Stimulated activated naive B cell treated with anti-CD40 and anti-IgM and Interleukin-4, amounts not matched to agents 10 μg/mL and 1 μg/mL and 100 μg/mL, for 72 hours (primary cell): ENCODE measurements around the gene AP2B1.
"Not testable (repeated sequence)": the region's sequence is repeated elsewhere in the genome, so short reads cannot be mapped to it uniquely, and the experiment has no call there.

Experiments used
- ATAC-seq, 2 donors: fragments of 150-1000 bp; cut with Tn5 transposase; replicated peaks; 2 replicates each; pipeline ENCODE4 v1.10.0; 2021; ENCODE audit warnings: moderate library complexity in 1 of 2
- DNase-seq: peaks from one replicate; pipeline ENCODE4 v3.0.0; 2021
- H3K27ac Mint-ChIP-seq: one replicate; pipeline ENCODE4 v1.8.0; 2022; ENCODE audit warnings: mild to moderate bottlenecking, mixed read lengths
- H3K27me3 Mint-ChIP-seq, 2 donors: one replicate each; pipeline ENCODE4 v1.8.0; 2022; ENCODE audit warnings: mixed read lengths in 2 of 2
- H3K36me3 Mint-ChIP-seq, 2 donors: one replicate each; pipeline ENCODE4 v1.8.0; 2022; ENCODE audit warnings: mixed read lengths in 2 of 2, mild to moderate bottlenecking in 1 of 2
- H3K4me1 Mint-ChIP-seq, 2 donors: one replicate each; pipeline ENCODE4 v1.8.0; 2022; ENCODE audit warnings: mixed read lengths in 2 of 2, mild to moderate bottlenecking in 1 of 2
- H3K4me3 Mint-ChIP-seq, 2 donors: one replicate each; pipeline ENCODE4 v1.8.0; 2022; ENCODE audit warnings: mild to moderate bottlenecking in 2 of 2, mixed read lengths in 2 of 2, moderate library complexity in 1 of 2
- H3K9me3 Mint-ChIP-seq, 2 donors: one replicate each; pipeline ENCODE4 v1.8.0; 2022; ENCODE audit warnings: mixed read lengths in 2 of 2, mild to moderate bottlenecking in 1 of 2

The AP2B1 gene

DNA sequence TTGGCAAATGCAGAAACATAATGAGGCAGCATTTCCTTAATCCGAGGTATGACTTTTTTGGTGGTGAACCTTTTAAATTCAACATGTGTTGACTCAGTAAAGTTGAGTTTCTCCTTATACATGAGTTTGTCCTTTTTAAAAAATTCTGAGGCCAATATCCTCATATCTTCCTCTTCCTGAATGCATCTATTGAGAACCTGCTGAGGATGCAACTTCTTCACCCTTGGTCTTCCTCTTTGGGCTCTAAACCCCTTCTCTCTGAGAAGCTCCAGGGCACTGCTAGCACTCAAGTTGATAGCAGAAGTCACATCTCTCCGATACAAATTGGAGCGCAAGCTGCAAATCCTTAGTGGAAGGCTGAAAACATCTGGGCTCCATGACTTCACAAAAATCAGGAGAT is 29.8 kb upstream of the AP2B1 start:
- H3K4me3 Mint-ChIP-seq: no peak overlapping the region
- H3K27ac Mint-ChIP-seq: no peak overlapping the region
- no peaks in the 10 kb centered on the region for H3K9me3 Mint-ChIP-seq
- no peak for DNase-seq
- H3K36me3 Mint-ChIP-seq: no peaks in the 10 kb centered on the region
- peaks cover 5 to 12% of the 10 kb centered on the region in 2 donors for H3K4me1 Mint-ChIP-seq
- ATAC-seq: no peak
- peaks cover 27% of the 10 kb centered on the region in 2 donors for H3K27me3 Mint-ChIP-seq

DNA sequence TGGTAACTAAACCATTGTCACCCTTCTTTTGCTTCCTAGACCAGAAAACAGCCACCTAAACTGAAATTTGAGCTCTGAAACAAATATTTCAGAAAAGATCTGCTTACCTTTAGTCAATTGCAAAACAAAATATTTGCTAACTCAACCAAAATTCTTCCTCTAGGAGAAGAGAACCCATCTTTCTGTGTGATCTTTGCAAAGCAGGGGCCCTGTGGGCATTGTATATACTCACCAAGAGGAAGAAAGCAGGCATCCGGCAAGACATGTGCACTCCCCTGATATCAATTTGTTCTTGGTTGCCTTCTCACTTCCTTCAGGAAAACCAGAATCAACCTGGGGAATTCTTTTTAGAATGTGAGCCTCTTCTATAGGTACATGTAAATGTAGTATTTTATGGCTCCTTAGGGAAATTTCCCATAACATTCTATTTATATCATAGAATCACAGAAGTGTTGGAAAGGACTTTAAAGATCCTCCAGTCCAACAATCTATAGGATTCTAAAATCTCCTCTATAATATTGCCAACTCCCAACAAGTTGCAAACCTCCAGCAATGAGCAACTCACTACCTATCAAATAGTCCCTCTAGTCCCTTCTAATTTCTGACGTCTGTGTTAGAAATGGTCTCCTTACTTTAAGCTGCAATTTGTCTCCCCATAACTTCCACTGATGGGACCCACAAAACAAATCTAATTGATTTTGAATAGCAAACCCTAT is 27.5 kb upstream of the AP2B1 start:
- ATAC-seq (no peak), DNase-seq (no peak)
- Mint-ChIP-seq H3K4me3 (no peak overlapping the region), H3K27ac (no peak overlapping the region), H3K4me1 (peaks cover 5 to 12% of the 10 kb centered on the region in 2 donors), H3K36me3 (no peaks in the 10 kb centered on the region), H3K9me3 (no peaks in the 10 kb centered on the region), H3K27me3 (peaks cover 20 to 27% of the 10 kb centered on the region in 2 donors)

GRCh38 chr17:35560703-35561102 is 26.4 kb upstream of the AP2B1 start, which contains the start of gene SLFN14:
Gene SLFN14 (minus strand): TSS chr17:35560819. CDS start chr17:35558062, 2,757 bp downstream.
- Mint-ChIP-seq H3K36me3 (no peaks in the 10 kb centered on the region), H3K27ac (no peak within 1 kb of the TSS), H3K4me3 (no peak within 1 kb of the TSS), H3K27me3 (peaks cover 20 to 27% of the 10 kb centered on the region in 2 donors), H3K9me3 (no peaks in the 10 kb centered on the region), H3K4me1 (peaks cover 5 to 12% of the 10 kb centered on the region in 2 donors)
- ATAC-seq (peak; percentile 67 to 80), DNase-seq (no peak)

DNA sequence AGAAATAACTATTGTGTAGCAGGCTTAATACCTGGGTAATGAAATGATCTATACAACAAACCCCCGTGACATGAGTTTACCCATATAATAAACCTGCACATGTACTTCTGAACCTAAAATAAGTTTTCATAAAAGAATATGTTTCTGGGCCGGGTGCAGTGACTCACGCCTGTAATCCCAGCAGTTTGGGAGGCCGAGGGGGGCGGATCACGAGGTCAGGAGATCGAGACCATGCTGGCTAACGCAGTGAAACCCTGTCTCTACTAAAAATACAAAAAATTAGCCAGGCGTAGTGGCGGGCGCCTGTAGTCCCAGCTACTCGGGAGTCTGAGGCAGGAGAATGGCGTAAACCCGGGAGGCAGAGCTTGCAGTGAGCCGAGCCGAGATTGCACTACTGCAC is 23.9 kb upstream of the AP2B1 start:
- not testable (repeated sequence) for H3K4me3 Mint-ChIP-seq, H3K9me3 Mint-ChIP-seq, DNase-seq, ATAC-seq, H3K36me3 Mint-ChIP-seq, H3K27ac Mint-ChIP-seq
- H3K27me3 Mint-ChIP-seq: peaks cover 7 to 15% of the 10 kb centered on the region in 2 donors
- H3K4me1 Mint-ChIP-seq: peaks cover 10 to 25% of the 10 kb centered on the region in 2 donors

GRCh38 chr17:35566968-35567367 is 20.2 kb upstream of the AP2B1 start:
- H3K4me1 Mint-ChIP-seq: peaks cover 20 to 40% of the 10 kb centered on the region in 2 donors
- H3K27me3 Mint-ChIP-seq: no peaks in the 10 kb centered on the region
- no peaks in the 10 kb centered on the region for H3K9me3 Mint-ChIP-seq
- peaks cover 6 to 16% of the 10 kb centered on the region in 2 donors for H3K36me3 Mint-ChIP-seq
- H3K27ac Mint-ChIP-seq: peak overlapping the region; percentile 79
- DNase-seq: no peak
- peak overlapping the region; percentile 67 to 84 for H3K4me3 Mint-ChIP-seq
- ATAC-seq: no peak

DNA sequence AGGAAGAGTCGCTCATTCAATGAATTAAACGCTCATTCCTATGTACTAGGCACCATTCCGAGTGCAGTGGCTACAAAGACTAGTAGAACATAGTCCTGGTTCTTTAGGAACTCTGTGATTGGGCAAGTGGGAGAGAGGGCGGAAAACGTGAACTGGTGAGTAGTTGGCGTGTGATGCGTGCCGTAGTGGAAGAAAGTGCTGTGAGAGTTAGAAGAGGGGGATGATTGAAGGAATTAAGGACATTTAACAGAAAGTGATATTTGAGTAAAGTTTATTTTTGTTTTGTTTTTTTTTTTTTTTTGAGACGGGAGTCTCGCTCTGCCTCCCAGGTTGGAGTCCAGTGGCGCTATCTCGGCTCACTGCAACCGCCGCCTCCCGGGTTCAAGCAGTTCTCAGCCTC is 18.6 kb upstream of the AP2B1 start:
- ATAC-seq (peak; percentile 19 to 29), DNase-seq (no peak)
- no peaks in the 10 kb centered on the region for H3K27me3 Mint-ChIP-seq
- H3K36me3 Mint-ChIP-seq: peaks cover 8 to 19% of the 10 kb centered on the region in 2 donors
- H3K27ac Mint-ChIP-seq: peak overlapping the region; percentile 98
- H3K4me1 Mint-ChIP-seq: peaks cover 20 to 40% of the 10 kb centered on the region in 2 donors
- peak overlapping the region; percentile 84 for H3K4me3 Mint-ChIP-seq
- H3K9me3 Mint-ChIP-seq: no peaks in the 10 kb centered on the region

GRCh38 chr17:35569405-35569804 is 17.7 kb upstream of the AP2B1 start:
- H3K4me1 Mint-ChIP-seq: peaks cover 20 to 40% of the 10 kb centered on the region in 2 donors
- H3K36me3 Mint-ChIP-seq: peaks cover 8 to 21% of the 10 kb centered on the region in 2 donors
- ATAC-seq: no peak
- peak overlapping the region; percentile 50 to 84 for H3K4me3 Mint-ChIP-seq
- H3K9me3 Mint-ChIP-seq: no peaks in the 10 kb centered on the region
- H3K27ac Mint-ChIP-seq: no peak overlapping the region
- no peak for DNase-seq
- no peaks in the 10 kb centered on the region for H3K27me3 Mint-ChIP-seq

DNA sequence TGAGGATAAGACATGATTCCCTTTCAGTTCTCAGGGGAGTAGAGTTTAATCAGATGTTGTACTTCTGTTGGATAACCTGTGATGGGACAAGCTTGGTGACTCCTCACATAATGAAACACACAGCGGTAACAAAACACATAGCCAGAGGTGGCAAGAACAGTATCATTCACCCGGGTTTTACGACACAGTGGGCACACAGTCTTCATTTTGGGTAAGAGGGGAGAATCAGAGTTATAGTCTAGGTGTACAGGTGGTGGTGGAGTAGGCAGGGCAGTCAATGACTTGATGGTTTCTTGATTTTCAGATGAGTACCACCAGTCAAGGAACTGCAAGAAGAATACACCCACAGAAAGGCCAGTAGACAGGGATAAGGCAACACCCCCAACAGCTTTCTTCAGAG is 11.4 kb upstream of the AP2B1 start:
- no peaks in the 10 kb centered on the region for H3K9me3 Mint-ChIP-seq
- H3K27ac Mint-ChIP-seq: no peak overlapping the region
- H3K27me3 Mint-ChIP-seq: no peaks in the 10 kb centered on the region
- peaks cover 15 to 30% of the 10 kb centered on the region in 2 donors for H3K4me1 Mint-ChIP-seq
- ATAC-seq: no peak
- peaks cover 3 to 18% of the 10 kb centered on the region in 2 donors for H3K36me3 Mint-ChIP-seq
- H3K4me3 Mint-ChIP-seq: no peak overlapping the region
- no peak for DNase-seq

GRCh38 chr17:35577830-35578196 is 9.3 kb upstream of the AP2B1 start:
- ATAC-seq (peak in 1 of 2 donors; percentile 14), DNase-seq (no peak)
- H3K36me3 Mint-ChIP-seq: peaks cover 1 to 12% of the 10 kb centered on the region in 2 donors
- H3K27me3 Mint-ChIP-seq: no peaks in the 10 kb centered on the region
- H3K4me3 Mint-ChIP-seq: peak overlapping the region; percentile 97 to 100
- peaks cover 15 to 24% of the 10 kb centered on the region in 2 donors for H3K4me1 Mint-ChIP-seq
- no peaks in the 10 kb centered on the region for H3K9me3 Mint-ChIP-seq
- peak overlapping the region; percentile 99 for H3K27ac Mint-ChIP-seq

DNA sequence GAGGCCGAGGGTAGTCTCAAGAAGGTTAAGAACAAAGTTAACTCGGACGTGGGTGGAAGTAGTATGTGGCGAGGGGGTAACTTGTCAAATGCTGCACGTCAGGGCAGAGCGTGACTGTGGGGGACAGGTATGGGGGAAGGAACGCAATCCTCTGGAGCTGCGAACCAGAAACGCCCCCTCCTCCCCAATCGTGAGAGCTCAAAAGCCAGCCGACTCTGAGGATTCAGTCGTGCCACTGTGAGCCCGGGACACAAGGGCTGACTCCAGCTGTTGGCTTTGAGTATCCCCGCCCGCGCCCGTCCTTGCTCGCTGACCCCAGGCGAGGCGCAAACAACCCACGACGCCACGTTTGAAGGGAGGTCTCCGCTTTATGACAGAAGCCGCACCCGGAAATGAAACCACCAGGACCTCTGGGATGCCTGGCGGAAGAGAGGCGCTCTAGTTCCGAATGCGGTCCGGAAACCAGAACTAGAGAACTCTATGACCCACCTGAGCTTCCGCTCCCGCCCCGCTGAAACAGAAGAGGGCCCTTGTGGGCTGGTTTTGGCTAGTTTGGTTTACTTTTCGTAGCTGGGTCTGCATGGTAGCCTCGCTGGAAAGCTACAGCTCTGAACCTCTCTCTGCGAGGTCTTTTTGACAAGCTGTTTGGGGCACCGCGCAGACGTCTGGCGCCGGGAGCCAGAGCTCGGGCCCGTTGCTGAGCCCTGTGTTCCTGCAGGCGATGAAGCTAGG is 8.8 kb upstream of the AP2B1 start, which contains the start of gene PEX12:
Gene PEX12 (minus strand): TSS at position 375 of the 732 bp plus-strand sequence. CDS start 550 bp downstream, outside the sequence.
- ATAC-seq: peak; percentile 96 to 97
- Mint-ChIP-seq H3K4me3 (peak within 1 kb of the TSS; percentile 97 to 100), H3K36me3 (peaks cover 1 to 12% of the 10 kb centered on the region in 2 donors), H3K9me3 (no peaks in the 10 kb centered on the region), H3K27ac (peak within 1 kb of the TSS; percentile 99), H3K27me3 (no peaks in the 10 kb centered on the region), H3K4me1 (peaks cover 15 to 24% of the 10 kb centered on the region in 2 donors)
- peak; percentile 86 for DNase-seq

GRCh38 chr17:35578929-35579432 is 8.1 kb upstream of the AP2B1 start:
- H3K4me3 Mint-ChIP-seq: peak overlapping the region; percentile 97 to 100
- ATAC-seq: peak in 1 of 2 donors; percentile 31
- peaks cover 15 to 24% of the 10 kb centered on the region in 2 donors for H3K4me1 Mint-ChIP-seq
- no peaks in the 10 kb centered on the region for H3K9me3 Mint-ChIP-seq
- no peak for DNase-seq
- peaks cover 1 to 12% of the 10 kb centered on the region in 2 donors for H3K36me3 Mint-ChIP-seq
- H3K27ac Mint-ChIP-seq: peak overlapping the region; percentile 99
- H3K27me3 Mint-ChIP-seq: no peaks in the 10 kb centered on the region

DNA sequence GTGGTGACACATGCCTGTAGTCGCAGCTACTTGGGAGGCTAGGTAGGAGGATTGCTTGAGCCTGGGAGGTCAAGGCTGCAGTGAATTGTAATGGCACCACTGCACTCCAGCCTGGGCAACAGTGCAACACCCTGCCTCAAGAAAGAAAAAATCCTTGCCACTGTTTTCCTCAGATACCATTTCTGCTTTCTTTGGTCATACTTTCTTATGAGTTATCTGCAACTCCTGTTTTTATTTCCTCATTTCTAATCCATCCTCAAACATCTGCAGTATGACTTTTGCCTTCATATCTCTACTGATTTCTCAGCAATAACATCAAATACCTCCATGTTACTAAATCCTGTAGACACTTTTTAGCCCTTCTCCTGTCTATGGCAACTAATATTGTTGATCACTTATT is 3.1 kb upstream of the AP2B1 start:
- no peak for ATAC-seq
- H3K27ac Mint-ChIP-seq: no peak overlapping the region
- DNase-seq: no peak
- H3K4me1 Mint-ChIP-seq: peaks cover 8 to 14% of the 10 kb centered on the region in 2 donors
- H3K4me3 Mint-ChIP-seq: no peak overlapping the region
- no peaks in the 10 kb centered on the region for H3K9me3 Mint-ChIP-seq
- peaks cover 4 to 6% of the 10 kb centered on the region in 2 donors for H3K36me3 Mint-ChIP-seq
- H3K27me3 Mint-ChIP-seq: no peaks in the 10 kb centered on the region

DNA sequence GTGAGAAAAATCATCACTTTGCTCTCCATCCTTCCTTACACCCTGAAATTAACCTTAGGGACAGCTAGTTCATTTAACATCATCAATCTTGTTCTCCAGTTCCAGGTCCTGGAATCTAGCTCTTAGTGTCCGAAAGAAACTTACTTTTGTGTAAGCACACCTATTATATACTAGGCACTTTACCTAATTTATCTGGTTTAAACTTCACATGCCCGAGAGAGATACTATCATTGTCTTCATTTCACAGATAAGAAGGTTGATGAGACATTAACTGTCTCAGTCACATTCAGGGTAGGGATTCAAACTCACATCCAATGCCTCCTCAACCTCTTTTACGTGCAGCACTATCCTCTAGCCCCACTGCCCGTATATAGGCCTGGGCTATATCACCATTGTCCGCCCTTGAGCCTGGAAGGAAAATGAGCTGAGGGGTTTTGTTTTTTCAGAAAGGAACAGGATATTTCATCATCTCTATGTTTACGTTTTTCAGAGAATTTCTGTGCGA is 501 bp upstream of the AP2B1 start:
- Mint-ChIP-seq H3K27me3 (no peaks in the 10 kb centered on the region), H3K4me1 (peaks cover 12 to 32% of the 10 kb centered on the region in 2 donors), H3K9me3 (no peaks in the 10 kb centered on the region), H3K4me3 (peak overlapping the region; percentile 91 to 93), H3K27ac (peak overlapping the region; percentile 95), H3K36me3 (peaks cover 4 to 9% of the 10 kb centered on the region in 2 donors)
- peak; percentile 6 to 7 for ATAC-seq
- DNase-seq: no peak

GRCh38 chr17:35588196-35588920 is 1.2 kb downstream of the AP2B1 start:
- DNase-seq (no peak), ATAC-seq (no peak)
- H3K36me3 Mint-ChIP-seq: peaks cover 4 to 9% of the 10 kb centered on the region in 2 donors

More at GRCh38 chr17:35588196-35588920, 1.2 kb downstream of the AP2B1 start:
- Mint-ChIP-seq H3K4me3 (peak overlapping the region; percentile 91 to 93), H3K4me1 (peaks cover 12 to 32% of the 10 kb centered on the region in 2 donors), H3K9me3 (no peaks in the 10 kb centered on the region), H3K27me3 (no peaks in the 10 kb centered on the region), H3K27ac (peak overlapping the region; percentile 95)
